Cardiac fibroblast (primary cell): ENCODE results near the gene CYP8B1.

ENCODE experiments used
- DNase-seq, 2 donors: peaks; one replicate each; pipeline versions ENCODE4 v3.0.0 to v3.0.0-alpha.2; 2010; ENCODE audit warnings: low read depth in 2 of 2
- H3K4me3 ChIP-seq, 2 donors: replicated peaks in 1 of 2; 1 replicate in 1 of 2; 2 replicates in 1 of 2; pipeline ENCODE4 v1.5.1; 2011; ENCODE audit warnings: low read depth in 2 of 2, low read length in 2 of 2, mild to moderate bottlenecking in 2 of 2, moderate library complexity in 1 of 2
- TF ChIP-seq, protein P1 (sequence below): IDR thresholded peaks from one replicate; pipeline ENCODE4 v1.5.1; 2011; ENCODE audit warnings: low read depth, mild to moderate bottlenecking, low read length, inconsistent platforms

CYP8B1 gene

DNA sequence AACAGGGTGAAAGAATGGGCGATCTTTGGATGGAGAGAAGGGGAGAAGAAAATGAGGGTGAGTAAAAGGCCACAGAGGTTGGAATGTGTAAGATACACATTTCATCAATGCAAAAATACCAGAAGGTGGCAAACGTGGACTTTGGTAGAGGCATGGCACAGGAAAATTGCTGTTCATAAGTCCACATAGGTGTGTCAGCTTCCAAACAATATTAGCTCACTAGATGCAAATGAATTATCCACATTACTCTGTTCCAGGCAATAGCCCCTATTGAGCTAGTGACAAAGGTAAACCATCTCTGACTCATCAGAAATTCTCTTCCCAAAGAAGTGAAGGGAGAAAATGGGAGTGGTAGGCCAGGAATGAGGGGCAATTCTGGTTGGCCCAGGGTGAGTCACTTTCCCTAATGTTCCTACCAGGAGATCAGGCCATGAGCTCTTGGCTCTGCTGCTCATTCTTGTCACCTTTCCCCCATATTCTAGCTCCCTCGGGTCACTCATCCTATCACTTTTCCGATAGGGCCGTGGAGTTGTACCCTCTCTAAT, 46.5 kb downstream of the CYP8B1 start:
- DNase-seq = no peak
- no peak overlapping the region for H3K4me3 ChIP-seq
- TF ChIP-seq, protein P1, sequence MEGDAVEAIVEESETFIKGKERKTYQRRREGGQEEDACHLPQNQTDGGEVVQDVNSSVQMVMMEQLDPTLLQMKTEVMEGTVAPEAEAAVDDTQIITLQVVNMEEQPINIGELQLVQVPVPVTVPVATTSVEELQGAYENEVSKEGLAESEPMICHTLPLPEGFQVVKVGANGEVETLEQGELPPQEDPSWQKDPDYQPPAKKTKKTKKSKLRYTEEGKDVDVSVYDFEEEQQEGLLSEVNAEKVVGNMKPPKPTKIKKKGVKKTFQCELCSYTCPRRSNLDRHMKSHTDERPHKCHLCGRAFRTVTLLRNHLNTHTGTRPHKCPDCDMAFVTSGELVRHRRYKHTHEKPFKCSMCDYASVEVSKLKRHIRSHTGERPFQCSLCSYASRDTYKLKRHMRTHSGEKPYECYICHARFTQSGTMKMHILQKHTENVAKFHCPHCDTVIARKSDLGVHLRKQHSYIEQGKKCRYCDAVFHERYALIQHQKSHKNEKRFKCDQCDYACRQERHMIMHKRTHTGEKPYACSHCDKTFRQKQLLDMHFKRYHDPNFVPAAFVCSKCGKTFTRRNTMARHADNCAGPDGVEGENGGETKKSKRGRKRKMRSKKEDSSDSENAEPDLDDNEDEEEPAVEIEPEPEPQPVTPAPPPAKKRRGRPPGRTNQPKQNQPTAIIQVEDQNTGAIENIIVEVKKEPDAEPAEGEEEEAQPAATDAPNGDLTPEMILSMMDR = no peak

DNA sequence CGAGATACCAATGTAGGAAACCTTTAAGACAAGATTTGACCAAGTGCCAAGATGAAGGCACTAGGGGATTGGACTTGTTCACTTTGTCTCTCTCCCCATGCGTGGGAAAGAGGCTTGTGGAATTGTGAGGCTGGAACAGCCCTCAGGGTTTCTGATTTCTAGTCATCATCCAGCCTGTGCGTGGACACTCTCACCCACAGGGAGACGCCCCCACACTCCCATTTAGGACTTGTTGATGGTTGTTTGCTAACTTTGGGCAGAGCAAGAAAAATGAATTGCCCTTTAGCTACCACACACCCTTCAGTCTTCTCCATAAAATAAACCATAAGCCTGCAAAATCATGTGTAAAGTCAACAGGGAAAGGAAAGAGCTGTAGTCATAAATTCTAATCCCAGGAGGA, 48.0 kb downstream of the CYP8B1 start:
- DNase-seq = no peak
- TF ChIP-seq, protein P1 = no peak
- H3K4me3 ChIP-seq = no peak overlapping the region

DNA sequence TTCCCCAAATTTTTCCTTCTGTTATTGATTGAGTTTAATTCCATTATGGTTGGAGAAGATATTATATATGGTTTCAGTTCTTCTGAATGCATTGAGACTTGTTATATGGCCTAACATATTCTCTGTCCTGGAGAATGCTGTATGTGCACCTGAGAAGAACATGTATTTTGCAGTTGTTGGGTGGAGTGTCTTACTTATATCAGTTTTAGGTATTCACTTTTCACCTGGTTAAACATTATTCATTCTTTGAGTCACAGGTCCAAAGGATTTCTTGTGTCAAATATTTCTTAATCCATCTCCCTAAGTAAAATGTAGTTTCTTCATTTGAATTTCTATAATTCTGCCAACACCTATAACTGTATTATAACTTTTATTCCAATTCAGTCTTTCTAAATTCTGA, 48.7 kb downstream of the CYP8B1 start:
- DNase-seq = no peak
- TF ChIP-seq, protein P1 = no peak
- H3K4me3 ChIP-seq = no peak overlapping the region

DNA sequence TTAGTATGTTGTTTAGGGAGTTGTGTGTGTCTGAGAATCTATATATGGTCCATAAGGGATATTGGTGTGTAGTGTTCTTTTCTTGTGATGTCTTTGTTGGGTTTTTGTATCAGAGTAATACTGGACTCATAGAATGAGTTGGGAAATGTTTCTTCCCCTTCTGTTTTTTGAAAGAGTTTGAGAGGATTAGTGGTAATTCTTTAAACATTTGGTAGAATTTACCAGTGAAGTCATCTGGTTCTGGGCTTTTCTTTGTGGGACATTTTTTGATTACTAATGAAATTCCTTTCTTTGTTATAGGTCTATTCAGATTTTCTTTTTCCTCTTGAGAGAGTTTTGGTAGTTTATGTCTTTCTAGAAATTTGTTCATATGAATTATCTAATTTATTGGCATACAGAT, 49.5 kb downstream of the CYP8B1 start:
- TF ChIP-seq, protein P1 = no peak
- no peak overlapping the region for H3K4me3 ChIP-seq

DNA sequence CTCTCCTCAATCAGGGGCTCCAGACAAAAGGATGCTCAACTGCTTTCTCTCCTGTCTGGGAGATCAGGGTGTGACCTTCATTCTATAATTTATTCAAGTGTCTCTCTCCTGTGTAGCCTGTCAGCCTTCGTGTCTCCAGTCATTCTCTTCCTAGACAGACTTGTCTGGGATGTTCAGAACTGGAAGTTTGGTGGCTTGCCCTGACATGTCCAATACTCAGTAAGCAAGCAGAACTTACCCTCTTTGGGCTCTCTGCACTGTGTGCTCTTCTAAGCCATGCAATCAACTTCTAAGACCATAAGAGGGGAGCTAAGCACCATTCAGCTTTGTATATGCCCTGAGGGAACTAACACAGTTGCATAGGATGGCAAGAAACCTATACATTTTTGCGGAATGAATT, 52.3 kb downstream of the CYP8B1 start:
- H3K4me3 ChIP-seq = no peak overlapping the region
- TF ChIP-seq, protein P1 = no peak
- DNase-seq = no peak

More for the DNA sequence above, 49.5 kb downstream of the CYP8B1 start:
- DNase-seq = no peak

DNA sequence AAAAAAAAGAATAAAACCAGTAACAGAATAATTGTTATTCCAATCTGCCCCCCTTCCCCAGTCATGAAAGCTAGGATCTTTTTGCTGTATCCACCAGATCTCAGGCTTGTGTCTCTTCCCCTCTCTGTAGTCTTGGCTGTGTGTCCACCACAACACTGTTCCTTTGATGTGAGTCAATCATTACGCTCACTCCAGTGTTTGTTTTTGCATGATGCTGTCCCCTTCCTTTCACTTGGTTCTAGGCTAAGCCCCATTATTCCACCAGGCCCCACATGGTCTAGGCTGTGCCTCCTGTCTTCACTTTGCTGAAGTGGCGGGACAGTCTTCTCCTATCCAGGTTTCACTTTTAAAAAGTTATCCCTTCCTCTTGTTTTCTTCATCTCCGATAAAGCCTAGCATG, 52.9 kb downstream of the CYP8B1 start:
- H3K4me3 ChIP-seq = no peak overlapping the region
- TF ChIP-seq, protein P1 = no peak
- no peak for DNase-seq
